ENCODE results near the gene SYNE1.

The SYNE1 gene

GRCh38 chr6:152098683-152099082 lies 538.5 kb downstream of the SYNE1 start:
- Histone ChIP-seq H3K9me3 (ENCODE audit: insufficient read depth, low read length) (no peaks in the 10 kb centered on the region), H3K79me2 (ENCODE audit: insufficient read depth, low read length) (no peaks in the 10 kb centered on the region), H3K9ac (ENCODE audit: low read length) (no peak overlapping the region), H3K4me3 (ENCODE audit: insufficient read depth, low read length, poor library complexity, severe bottlenecking) (no peak overlapping the region), H2AFZ (ENCODE audit: low read depth, low read length, severe bottlenecking) (no peak overlapping the region), H3K27ac (ENCODE audit: low read depth, low read length) (no peak overlapping the region), H3K4me2 (ENCODE audit: low read depth, low read length, poor library complexity, severe bottlenecking) (no peak overlapping the region), H3F3A (ENCODE audit: insufficient read depth) (no peaks in the 10 kb centered on the region), H4K20me1 (ENCODE audit: low read depth, low read length) (no peaks in the 10 kb centered on the region), H3K36me3 (ENCODE audit: low read length) (no peaks in the 10 kb centered on the region), H3K27me3 (ENCODE audit: low read length) (no peaks in the 10 kb centered on the region), H3K9me2 (replicated peaks; ENCODE audit: insufficient read depth, low read length) (no peaks in the 10 kb centered on the region)
- TF ChIP-seq CTCF (IDR thresholded peaks at IDR 0.05; ENCODE audit: insufficient read depth, low read length, poor library complexity, severe bottlenecking) (no peak), EZH2phosphoT487 (conservative IDR thresholded peaks at IDR 0.05; ENCODE audit: low read length) (no peak)

GRCh38 chr6:152096863-152097496 lies 540.2 kb downstream of the SYNE1 start:
- no peaks in the 10 kb centered on the region for H3K27me3 ChIP-seq (ENCODE audit: low read length)
- H4K20me1 ChIP-seq (ENCODE audit: low read depth, low read length) = no peaks in the 10 kb centered on the region
- no peaks in the 10 kb centered on the region for H3K36me3 ChIP-seq (ENCODE audit: low read length)
- H3K9ac ChIP-seq (ENCODE audit: low read length) = no peak overlapping the region
- no peak overlapping the region for H3K4me2 ChIP-seq (ENCODE audit: low read depth, low read length, poor library complexity, severe bottlenecking)
- H3K79me2 ChIP-seq (ENCODE audit: insufficient read depth, low read length) = no peaks in the 10 kb centered on the region
- H3K9me2 ChIP-seq (replicated peaks; ENCODE audit: insufficient read depth, low read length) = no peaks in the 10 kb centered on the region
- H3K4me3 ChIP-seq (ENCODE audit: insufficient read depth, low read length, poor library complexity, severe bottlenecking) = no peak overlapping the region
- H3F3A ChIP-seq (ENCODE audit: insufficient read depth) = no peaks in the 10 kb centered on the region
- H3K27ac ChIP-seq (ENCODE audit: low read depth, low read length) = no peak overlapping the region
- no peaks in the 10 kb centered on the region for H3K9me3 ChIP-seq (ENCODE audit: insufficient read depth, low read length)
- H2AFZ ChIP-seq (ENCODE audit: low read depth, low read length, severe bottlenecking) = no peak overlapping the region
- TF ChIP-seq EZH2phosphoT487 (conservative IDR thresholded peaks at IDR 0.05; ENCODE audit: low read length) = no peak
- TF ChIP-seq CTCF (IDR thresholded peaks at IDR 0.05; ENCODE audit: insufficient read depth, low read length, poor library complexity, severe bottlenecking) = no peak

GRCh38 chr6:152094992-152095592 lies 542.1 kb downstream of the SYNE1 start:
- Histone ChIP-seq H3K79me2 (ENCODE audit: insufficient read depth, low read length) (no peaks in the 10 kb centered on the region), H3F3A (ENCODE audit: insufficient read depth) (no peaks in the 10 kb centered on the region), H4K20me1 (ENCODE audit: low read depth, low read length) (no peaks in the 10 kb centered on the region), H3K4me2 (ENCODE audit: low read depth, low read length, poor library complexity, severe bottlenecking) (no peak overlapping the region), H3K27ac (ENCODE audit: low read depth, low read length) (no peak overlapping the region), H3K9me2 (replicated peaks; ENCODE audit: insufficient read depth, low read length) (no peaks in the 10 kb centered on the region), H3K27me3 (ENCODE audit: low read length) (no peaks in the 10 kb centered on the region), H3K36me3 (ENCODE audit: low read length) (no peaks in the 10 kb centered on the region), H2AFZ (ENCODE audit: low read depth, low read length, severe bottlenecking) (no peak overlapping the region), H3K9ac (ENCODE audit: low read length) (no peak overlapping the region), H3K9me3 (ENCODE audit: insufficient read depth, low read length) (no peaks in the 10 kb centered on the region), H3K4me3 (ENCODE audit: insufficient read depth, low read length, poor library complexity, severe bottlenecking) (no peak overlapping the region)
- TF ChIP-seq CTCF (IDR thresholded peaks at IDR 0.05; ENCODE audit: insufficient read depth, low read length, poor library complexity, severe bottlenecking) (no peak), EZH2phosphoT487 (conservative IDR thresholded peaks at IDR 0.05; ENCODE audit: low read length) (no peak)

Data from SU-DHL-6 (cell line).